ENCODE measurements around the gene CEBPZ.
A peak's percentile ranks its signal among the peaks of the same experiment; 100 is the strongest.
"Not testable (repeated sequence)": the region's sequence is repeated elsewhere in the genome, so short reads cannot be mapped to it uniquely, and the experiment has no call there.

The CEBPZ gene

DNA sequence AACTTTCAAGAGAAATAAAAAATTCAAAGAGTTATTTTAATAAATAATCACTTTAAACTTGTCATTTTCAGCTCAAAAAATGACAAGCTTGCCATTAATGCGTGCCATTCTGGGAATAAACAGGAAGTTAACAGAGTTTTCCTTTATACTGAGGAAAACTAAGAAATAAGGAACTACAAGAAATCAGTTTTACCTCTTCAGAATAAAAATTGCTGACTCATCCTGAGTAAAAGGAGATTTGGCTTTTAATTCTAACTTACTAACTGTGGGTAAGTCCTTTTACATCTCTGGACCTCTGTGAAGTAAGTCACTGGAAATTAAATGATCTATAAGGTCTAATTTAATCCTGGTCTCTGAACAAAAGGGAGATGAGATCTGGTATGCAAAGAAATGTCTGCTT, 16.1 kb downstream of the CEBPZ start:
- no peak for DNase-seq (ENCODE audit: low read depth in 2 of 2)

DNA sequence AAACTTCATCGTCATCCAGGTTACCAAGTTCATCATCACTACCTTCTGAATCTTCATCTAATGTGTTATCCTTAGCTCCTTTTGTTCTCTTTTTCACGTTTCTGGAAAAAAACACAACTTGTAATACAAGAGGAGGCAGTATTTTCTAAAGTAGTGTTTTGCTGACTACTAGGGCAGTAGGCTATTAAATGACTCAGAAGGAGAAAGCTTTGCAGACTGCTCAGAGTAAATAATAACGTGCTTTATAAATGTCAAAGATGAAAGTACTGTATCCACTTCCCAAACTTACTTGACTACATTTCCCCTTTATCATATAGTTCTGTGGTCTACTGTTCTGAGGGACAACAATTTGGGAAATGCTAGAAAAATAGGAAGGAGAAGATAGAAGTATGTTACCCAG, 19.5 kb downstream of the CEBPZ start:
- DNase-seq (ENCODE audit: low read depth in 2 of 2), result no peak

- DNase-seq (ENCODE audit: low read depth in 2 of 2), result no peak
Measured at GRCh38 chr2:37211212-37211611, 20.2 kb downstream of the CEBPZ start.

GRCh38 chr2:37206760-37207159, 24.6 kb downstream of the CEBPZ start:
- DNase-seq (ENCODE audit: low read depth in 2 of 2), result not testable (repeated sequence)

GRCh38 chr2:37205689-37206341, 25.6 kb downstream of the CEBPZ start:
- no peak for DNase-seq (ENCODE audit: low read depth in 2 of 2)

GRCh38 chr2:37205071-37205661, 26.2 kb downstream of the CEBPZ start:
- DNase-seq (ENCODE audit: low read depth in 2 of 2), result not testable (repeated sequence)

GRCh38 chr2:37203708-37204107, 27.7 kb downstream of the CEBPZ start:
- no peak for DNase-seq (ENCODE audit: low read depth in 2 of 2)

GRCh38 chr2:37201766-37202165, 29.6 kb downstream of the CEBPZ start:
- DNase-seq (ENCODE audit: low read depth in 2 of 2), result no peak

- no peak for DNase-seq (ENCODE audit: low read depth in 2 of 2)
Measured at GRCh38 chr2:37201208-37201607, 30.2 kb downstream of the CEBPZ start.

- no peak for DNase-seq (ENCODE audit: low read depth in 2 of 2)
Measured at GRCh38 chr2:37198681-37199065, 32.7 kb downstream of the CEBPZ start.

DNA sequence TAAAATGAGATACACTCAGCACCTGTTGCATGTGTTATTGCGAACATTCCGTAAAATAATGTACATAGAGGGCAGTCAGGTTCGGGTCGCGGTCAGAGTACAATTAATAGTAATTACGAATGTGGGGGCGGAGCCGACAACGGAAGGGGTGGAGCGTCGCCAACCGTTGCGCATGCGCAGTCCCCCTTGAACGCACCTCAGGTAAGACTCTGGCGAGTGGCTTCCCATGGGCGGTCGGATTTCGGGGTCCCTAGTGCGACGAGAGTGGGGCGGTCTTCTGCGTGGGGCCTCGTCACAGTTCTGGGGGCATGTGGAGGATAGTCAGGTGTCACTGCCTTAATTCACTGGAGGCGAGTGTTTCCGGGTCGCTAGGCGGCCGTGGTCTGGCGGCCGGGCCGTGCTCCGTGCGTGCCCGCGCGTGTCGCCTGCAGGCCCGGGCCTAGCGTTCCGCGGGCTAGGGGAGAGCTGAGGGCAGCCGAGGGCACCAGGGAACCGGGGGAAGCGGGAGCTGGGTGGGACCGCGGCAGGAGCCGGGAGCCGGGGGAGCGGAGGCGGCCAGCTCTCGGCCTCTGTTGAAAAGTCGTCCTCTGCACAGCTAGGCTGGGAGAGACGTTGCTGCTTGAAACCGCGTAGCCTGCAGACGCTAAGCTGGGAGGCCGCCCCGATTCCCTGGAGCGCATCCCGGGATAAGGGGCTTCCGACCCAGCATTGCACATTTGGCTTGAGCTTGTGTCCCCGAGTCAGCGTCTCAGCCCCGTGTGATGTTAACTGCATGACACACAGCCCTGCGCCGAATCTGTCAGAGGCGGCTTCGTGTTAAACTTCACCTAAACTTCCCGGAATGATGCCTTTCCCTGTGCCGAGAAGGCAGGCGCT, 34.8 kb downstream of the CEBPZ start, which contains the start of gene CEBPZOS:
Gene CEBPZOS (plus strand): TSS at position 177 of the 876 bp plus-strand sequence. CDS start 3,209 bp downstream, outside the sequence.
- DNase-seq (ENCODE audit: low read depth in 2 of 2), result peak; percentile 82 to 85

DNA sequence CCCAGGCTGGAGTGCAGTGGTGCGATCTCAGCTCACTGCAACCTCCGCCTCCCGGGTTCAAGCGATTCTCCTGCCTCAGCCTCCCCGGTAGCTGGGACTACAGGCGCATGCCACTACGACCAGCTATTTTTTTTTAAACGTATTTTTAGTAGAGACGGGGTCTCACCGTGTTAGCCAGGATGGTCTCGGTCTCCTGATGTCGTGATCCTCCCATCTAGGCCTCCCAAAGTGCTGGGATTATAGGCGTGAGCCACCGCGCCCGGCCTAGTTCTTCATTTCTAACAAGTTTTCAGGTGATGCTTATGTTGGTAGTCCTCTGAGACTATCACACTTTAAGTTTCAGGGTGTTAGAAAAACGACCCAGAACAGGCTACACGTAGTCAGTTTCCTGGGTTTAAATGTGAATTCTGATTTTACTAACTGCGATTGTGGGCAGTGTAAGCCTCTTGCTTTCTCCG, 35.5 kb downstream of the CEBPZ start:
- DNase-seq (ENCODE audit: low read depth in 2 of 2), result not testable (repeated sequence)

DNA sequence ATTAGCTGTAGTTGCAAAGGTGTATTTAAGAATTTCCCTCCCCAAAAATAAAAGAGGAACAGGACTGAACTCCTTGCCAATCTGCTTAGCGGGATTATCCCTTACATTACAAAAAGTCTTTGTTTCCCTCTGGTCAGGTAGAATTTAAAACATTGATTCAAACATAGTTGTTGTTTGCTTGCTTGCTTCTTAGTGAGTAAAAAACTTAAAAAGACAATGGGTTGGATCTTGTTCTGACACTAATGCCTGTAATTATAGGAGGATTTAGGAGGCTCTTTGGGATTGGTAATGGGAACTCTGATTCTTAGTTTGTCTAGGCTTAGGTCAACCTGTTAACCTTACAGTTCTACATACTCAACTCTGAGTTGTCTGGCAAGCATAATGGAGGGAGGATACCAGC, 38.8 kb downstream of the CEBPZ start:
- no peak for DNase-seq (ENCODE audit: low read depth in 2 of 2)

DNA sequence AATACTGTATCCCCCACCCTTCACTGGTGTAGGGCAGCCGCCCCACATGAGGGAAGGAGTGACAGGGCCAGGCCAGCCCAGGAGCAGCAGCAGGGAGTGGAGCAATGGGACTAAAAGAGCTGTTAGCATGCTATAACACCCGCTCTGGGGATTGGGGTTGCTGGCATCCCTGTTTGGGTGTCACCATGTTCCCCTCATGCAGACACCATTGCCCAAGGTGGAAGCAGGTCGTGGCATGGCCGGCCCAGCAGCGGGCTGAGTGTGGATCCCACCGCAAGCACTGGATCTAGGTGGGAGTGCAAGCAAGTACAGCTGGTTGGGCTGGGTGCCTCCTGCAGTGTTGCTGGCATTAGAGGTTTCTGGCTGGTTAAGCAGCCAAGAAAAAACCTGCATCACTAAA, 39.6 kb downstream of the CEBPZ start:
- DNase-seq (ENCODE audit: low read depth in 2 of 2), result no peak

GRCh38 chr2:37191253-37191652, 40.1 kb downstream of the CEBPZ start:
- DNase-seq (ENCODE audit: low read depth in 2 of 2), result no peak

GRCh38 chr2:37190290-37190689, 41.1 kb downstream of the CEBPZ start:
- DNase-seq (ENCODE audit: low read depth in 2 of 2), result no peak

GRCh38 chr2:37189452-37190153, 41.8 kb downstream of the CEBPZ start:
- DNase-seq (ENCODE audit: low read depth in 2 of 2), result no peak

GRCh38 chr2:37188570-37188969, 42.8 kb downstream of the CEBPZ start, which contains the start of gene SULT6B1:
TSS of gene SULT6B1 (minus strand) at chr2:37188670. CDS start at chr2:37188640, 30 bp downstream.
- DNase-seq (ENCODE audit: low read depth in 2 of 2), result no peak

DNA sequence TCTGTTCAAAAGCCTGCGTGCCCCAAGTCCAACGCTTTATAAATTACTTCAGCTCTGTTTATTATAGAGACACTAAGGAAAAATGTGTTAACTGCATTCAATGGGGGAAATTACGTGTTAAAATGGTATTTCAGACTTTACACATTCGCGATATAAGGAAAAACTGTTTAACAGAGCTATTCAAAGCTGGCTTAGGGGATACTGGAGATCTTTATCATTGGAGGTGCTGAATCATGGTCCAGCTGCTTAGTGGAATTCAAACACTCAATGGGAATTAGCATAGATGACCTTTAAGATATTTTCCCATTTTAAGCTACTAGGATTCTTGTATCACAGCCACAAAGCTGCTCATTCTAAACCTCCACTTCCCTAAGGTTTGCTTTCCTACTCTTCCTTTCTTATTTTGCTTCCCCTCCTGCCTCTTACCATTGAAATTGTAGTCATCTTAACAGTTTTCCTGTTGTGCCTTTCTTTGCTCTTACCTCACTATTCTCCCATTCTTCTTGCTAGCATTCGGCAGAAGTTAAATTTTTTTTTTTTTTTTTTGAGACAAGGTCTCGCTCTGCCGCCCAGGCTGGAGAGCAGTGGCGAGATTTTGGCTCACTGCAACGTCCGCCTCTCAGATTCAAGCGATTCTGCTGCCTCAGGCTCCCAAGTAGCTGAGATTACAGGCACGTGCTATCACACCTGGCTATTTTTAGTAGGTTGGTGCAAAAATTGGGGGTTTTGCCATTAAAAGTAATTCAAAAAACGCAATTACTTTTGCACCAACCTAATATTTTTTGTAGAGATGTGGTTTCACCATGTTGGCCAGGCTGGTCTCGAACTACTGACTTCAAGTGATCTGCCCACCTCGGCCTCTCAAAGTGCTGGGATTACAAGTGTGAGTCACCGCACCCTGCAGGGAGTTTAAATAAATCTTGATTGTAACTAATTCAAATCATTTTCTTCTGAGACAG, 49.4 kb downstream of the CEBPZ start:
- no peak for DNase-seq (ENCODE audit: low read depth in 2 of 2)

- DNase-seq (ENCODE audit: low read depth in 2 of 2), result no peak
Measured at GRCh38 chr2:37180640-37181039, 50.8 kb downstream of the CEBPZ start.

Measured in stimulated activated CD4-positive, alpha-beta T cell treated with anti-CD3 and anti-CD28 coated beads, Interleukin-12 subunit alpha, Interleukin-12 subunit beta, amount 100 ng/mL, for 24 hours (primary cell).